HCT116 (cell line): ENCODE data around the gene EVC2.

Source experiments
- EZH2 ChIP-seq: fragments of 200-600 bp; sonication (generic); IDR thresholded peaks from 2 replicates; pipeline ENCODE4 v1.6.1; 2017; ENCODE audit warnings: antibody characterized with exemption, mixed run types
- ZFX ChIP-seq: fragments of 450-650 bp; IDR thresholded peaks from 2 replicates; pipeline ENCODE4 v1.6.1; 2017

GRCh38 chr4:5717449-5718158 is 9.2 kb upstream of the EVC2 start:
- no peak for TF ChIP-seq ZFX
- no peak for TF ChIP-seq EZH2
